Hematopoietic multipotent progenitor cell (in vitro differentiated cells): ENCODE results near the gene LDLRAD3. TPM values are rescaled to one million over a fixed set of nuclear protein-coding genes. Genes with fewer than 3 reads are reported as not detected.
A peak's percentile ranks its signal among the peaks of the same experiment; 100 is the strongest.

ENCODE experiments used
- DNase-seq, 3 donors: peaks; one replicate each; pipeline ENCODE4 v3.0.0-alpha.2; 2011 to 2015; ENCODE audit warnings: low read depth in 2 of 3, low spot score in 2 of 3
- total RNA-seq: library from RNA; depleted of rRNA; stranded (reverse); fragments of >200 nt; gene quantifications from one replicate; pipeline ENCODE4 v1.2.3, GENCODE V29; 2012

Gene LDLRAD3
- total RNA-seq, 1 donor, result 2.2 TPM

- no peak for DNase-seq
Observed at GRCh38 chr11:36092314-36093030, 148.6 kb downstream of the LDLRAD3 start.

GRCh38 chr11:36093548-36093947 is 149.7 kb downstream of the LDLRAD3 start:
- DNase-seq, result no peak

GRCh38 chr11:36094164-36094563 is 150.3 kb downstream of the LDLRAD3 start:
- DNase-seq, result no peak

GRCh38 chr11:36095716-36096115 is 151.9 kb downstream of the LDLRAD3 start:
- DNase-seq, result no peak

- no peak for DNase-seq
Observed at GRCh38 chr11:36097219-36097650, 153.4 kb downstream of the LDLRAD3 start.

- DNase-seq, result no peak
Observed at GRCh38 chr11:36098087-36098486, 154.2 kb downstream of the LDLRAD3 start.

GRCh38 chr11:36098853-36099375 is 155.1 kb downstream of the LDLRAD3 start:
- no peak for DNase-seq

- no peak for DNase-seq
Observed at GRCh38 chr11:36101466-36101865, 157.6 kb downstream of the LDLRAD3 start.

GRCh38 chr11:36102868-36103267 is 159.0 kb downstream of the LDLRAD3 start:
- DNase-seq, result no peak

- DNase-seq, result no peak
Observed at GRCh38 chr11:36103933-36104530, 160.2 kb downstream of the LDLRAD3 start.

GRCh38 chr11:36104660-36104992 is 160.8 kb downstream of the LDLRAD3 start:
- no peak for DNase-seq

GRCh38 chr11:36105743-36106581 is 162.1 kb downstream of the LDLRAD3 start:
- DNase-seq, result no peak

GRCh38 chr11:36107547-36107946 is 163.7 kb downstream of the LDLRAD3 start:
- DNase-seq, result no peak

GRCh38 chr11:36108881-36109589 is 165.2 kb downstream of the LDLRAD3 start:
- no peak for DNase-seq

- no peak for DNase-seq
Observed at GRCh38 chr11:36109590-36109849, 165.7 kb downstream of the LDLRAD3 start.

GRCh38 chr11:36109850-36110606 is 166.2 kb downstream of the LDLRAD3 start:
- DNase-seq, result peak in 1 of 3 donors; percentile 46

- no peak for DNase-seq
Observed at GRCh38 chr11:36110668-36111410, 167.0 kb downstream of the LDLRAD3 start.

GRCh38 chr11:36114095-36114494 is 170.2 kb downstream of the LDLRAD3 start:
- no peak for DNase-seq

GRCh38 chr11:36115378-36115801 is 171.5 kb downstream of the LDLRAD3 start:
- DNase-seq, result no peak

GRCh38 chr11:36116161-36116560 is 172.3 kb downstream of the LDLRAD3 start:
- DNase-seq, result no peak
